Fibroblast of skin of abdomen (primary cell): ENCODE data around the gene CARD11.

Source experiments
- DNase-seq: peaks from one replicate; pipeline ENCODE4 v3.0.0-alpha.2; 2013

Gene CARD11

DNA sequence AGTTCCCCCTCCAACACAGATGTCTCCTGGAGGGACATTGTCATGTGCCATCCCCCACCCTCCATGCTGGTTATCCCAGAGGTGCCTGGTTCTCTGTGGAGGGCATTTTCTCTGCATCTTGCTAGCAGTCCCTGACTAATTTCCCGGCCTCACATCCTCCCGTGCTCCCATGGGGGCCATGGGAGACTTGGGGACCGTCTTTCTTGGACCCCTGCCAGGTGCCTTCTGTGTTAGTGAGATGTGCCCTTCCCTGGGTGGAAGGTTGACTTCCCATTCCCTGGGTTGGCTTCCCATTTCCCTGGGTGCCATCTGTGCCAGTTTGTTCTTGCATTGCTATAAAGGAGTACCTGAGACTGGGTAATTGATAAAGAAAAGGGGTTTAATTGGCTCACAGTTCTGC, 177.1 kb downstream of the CARD11 start:
- no peak for DNase-seq

- peak; percentile 69 for DNase-seq
Observed at GRCh38 chr7:2864999-2865670, 178.5 kb downstream of the CARD11 start.

- no peak for DNase-seq
Observed at GRCh38 chr7:2864204-2864985, 179.3 kb downstream of the CARD11 start.

DNA sequence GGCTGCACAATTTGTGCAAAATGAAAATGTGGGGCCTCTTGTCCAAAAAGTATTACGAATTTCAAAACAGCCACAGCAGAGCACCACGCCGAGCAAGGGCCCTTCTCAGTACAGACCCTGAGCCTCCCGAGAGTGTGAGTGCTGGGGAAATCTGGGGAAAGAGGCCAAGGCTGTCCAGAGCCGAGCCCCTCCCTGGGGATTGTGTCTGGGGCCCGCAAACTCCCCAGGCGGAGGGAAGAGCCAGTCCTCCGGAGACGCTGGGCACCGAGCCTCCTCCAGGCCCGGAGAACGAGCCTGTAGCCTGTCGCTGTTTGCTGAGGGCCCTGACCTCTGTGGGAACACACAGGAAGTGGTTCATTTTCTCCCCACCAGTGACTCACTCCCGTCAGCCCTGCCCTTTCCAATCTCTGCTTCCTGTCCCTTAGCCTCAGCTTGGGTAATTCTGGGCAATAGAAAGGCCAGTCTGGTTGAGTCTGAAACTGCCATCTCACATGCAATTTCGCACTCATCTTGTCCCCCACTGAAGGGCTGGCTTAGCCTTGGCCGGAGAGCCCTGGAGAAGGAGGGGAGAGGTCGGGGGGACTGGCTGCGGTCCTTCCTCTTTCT, 180.1 kb downstream of the CARD11 start:
- DNase-seq, result peak; percentile 94

GRCh38 chr7:2862831-2863361, 180.8 kb downstream of the CARD11 start:
- DNase-seq, result peak; percentile 71

- DNase-seq, result no peak
Observed at GRCh38 chr7:2861509-2861908, 182.2 kb downstream of the CARD11 start.

DNA sequence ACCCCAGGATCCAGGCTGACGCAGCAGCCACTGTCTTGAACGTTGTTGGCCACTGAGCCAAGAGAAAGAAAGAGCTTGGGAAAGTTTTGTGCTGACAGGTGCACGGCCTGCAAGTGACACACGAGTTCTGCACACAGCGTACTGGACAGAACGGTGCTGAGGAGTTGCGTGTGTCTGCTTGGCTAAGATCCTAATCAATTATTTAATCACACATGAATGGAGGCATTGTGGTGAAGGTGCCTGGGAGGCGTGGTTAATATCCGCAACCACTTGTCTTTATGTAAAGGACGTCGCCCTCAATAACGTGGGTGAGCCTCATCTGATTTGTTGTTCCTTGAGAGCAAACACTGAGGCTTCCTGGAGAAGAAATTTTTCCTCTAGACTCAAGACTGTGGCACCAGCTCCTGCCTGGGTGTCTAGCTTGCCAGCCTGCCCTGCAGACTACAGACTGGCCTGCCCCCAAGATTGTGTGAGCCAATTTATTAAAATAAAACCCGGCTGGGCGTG, 183.0 kb downstream of the CARD11 start:
- DNase-seq, result no peak

- DNase-seq, result no peak
Observed at GRCh38 chr7:2859952-2860351, 183.7 kb downstream of the CARD11 start.

DNA sequence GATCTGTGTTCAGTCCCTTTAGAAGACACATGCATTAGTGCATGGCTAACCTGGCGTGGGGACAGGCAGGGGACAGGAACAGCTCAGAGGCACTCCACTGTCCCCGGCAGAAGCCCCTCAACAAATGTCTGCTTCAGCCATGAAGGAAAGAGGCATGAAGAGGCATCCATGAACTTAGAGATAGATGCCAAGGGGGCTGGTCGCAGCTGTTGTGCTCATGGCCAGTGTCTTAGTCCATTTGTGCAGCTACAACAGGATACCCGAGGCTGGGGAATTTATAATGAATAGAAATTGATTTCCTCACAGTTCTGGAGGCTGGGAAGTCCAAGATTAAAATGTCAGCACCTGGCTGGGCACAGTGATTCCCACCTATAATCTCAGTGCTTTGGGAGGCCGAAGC, 185.0 kb downstream of the CARD11 start:
- DNase-seq, result no peak

DNA sequence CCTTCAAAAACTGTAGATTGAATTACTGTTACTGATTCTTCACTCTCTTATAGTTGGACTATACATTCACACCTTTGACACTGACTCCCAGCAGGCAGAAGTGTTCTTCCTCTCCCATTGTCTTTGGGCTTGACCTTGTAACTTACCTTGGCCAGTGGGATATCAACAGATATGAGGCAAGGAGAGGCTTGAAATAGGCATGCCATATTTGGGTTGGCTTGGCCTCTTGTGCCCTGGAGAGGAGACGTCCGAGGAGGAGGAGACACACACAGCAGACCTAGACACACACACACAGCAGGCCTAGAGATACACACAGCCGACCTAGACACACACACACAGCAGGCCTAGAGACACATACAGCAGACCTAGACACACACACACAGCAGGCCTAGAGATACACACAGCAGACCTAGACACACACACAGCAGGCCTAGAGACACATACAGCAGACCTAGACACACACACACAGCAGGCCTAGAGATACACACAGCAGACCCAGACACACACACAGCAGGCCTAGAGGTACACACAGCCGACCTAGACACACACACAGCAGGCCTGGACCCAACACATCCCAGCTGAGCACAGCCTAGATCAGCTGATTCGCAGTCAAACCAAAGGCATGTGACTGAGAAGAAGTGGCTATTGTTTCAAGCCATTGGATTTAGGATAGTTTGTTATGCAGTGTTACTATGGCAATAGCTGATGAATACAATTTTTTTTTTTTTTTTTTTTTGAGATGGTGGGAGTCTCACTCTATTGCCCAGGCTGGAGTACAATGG, 187.1 kb downstream of the CARD11 start:
- no peak for DNase-seq
